Measurements from ENCODE around the gene RASAL1. TPM values are rescaled to one million over a fixed set of nuclear protein-coding genes. Genes with fewer than 3 reads are reported as not detected.

Gene RASAL1
- total RNA-seq, 4 donors from 2014 or later: 1.7 TPM; not detected in 3

GRCh38 chr12:113056381-113056630 is 79.3 kb downstream of the RASAL1 start:
- Histone ChIP-seq H3K27me3 (peaks cover 89% of the 10 kb centered on the region), H3K36me3 (no peaks in the 10 kb centered on the region), H3K4me3 (peak overlapping the region in 1 of 2 donors; percentile 56), H3K9me3 (no peaks in the 10 kb centered on the region), H3K27ac (peak overlapping the region in 1 of 4 donors; percentile 67), H3K4me1 (peaks cover 0 to 13% (median 10%) of the 10 kb centered on the region in 3 donors)
- no peak for ATAC-seq
- no CpG with 5 or more reads among the region's 8 CpGs for WGBS, 2 donors (ENCODE audit: low coverage in 1 of 2)
- TF ChIP-seq EP300 (IDR thresholded peaks at IDR 0.05): no peak
- TF ChIP-seq POLR2A (IDR thresholded peaks at IDR 0.05): no peak
- no peak for TF ChIP-seq POLR2AphosphoS5 (IDR thresholded peaks at IDR 0.05)

GRCh38 chr12:113055594-113056380 is 79.8 kb downstream of the RASAL1 start:
- peaks cover 0 to 13% (median 10%) of the 10 kb centered on the region in 3 donors for H3K4me1 ChIP-seq
- no peaks in the 10 kb centered on the region for H3K36me3 ChIP-seq
- no peaks in the 10 kb centered on the region for H3K9me3 ChIP-seq
- peaks cover 90% of the 10 kb centered on the region for H3K27me3 ChIP-seq
- no peak for ATAC-seq
- H3K4me3 ChIP-seq: peak overlapping the region in 1 of 2 donors; percentile 56
- no peak overlapping the region for H3K27ac ChIP-seq
- no peak for TF ChIP-seq POLR2A (IDR thresholded peaks at IDR 0.05)
- TF ChIP-seq, protein P1, sequence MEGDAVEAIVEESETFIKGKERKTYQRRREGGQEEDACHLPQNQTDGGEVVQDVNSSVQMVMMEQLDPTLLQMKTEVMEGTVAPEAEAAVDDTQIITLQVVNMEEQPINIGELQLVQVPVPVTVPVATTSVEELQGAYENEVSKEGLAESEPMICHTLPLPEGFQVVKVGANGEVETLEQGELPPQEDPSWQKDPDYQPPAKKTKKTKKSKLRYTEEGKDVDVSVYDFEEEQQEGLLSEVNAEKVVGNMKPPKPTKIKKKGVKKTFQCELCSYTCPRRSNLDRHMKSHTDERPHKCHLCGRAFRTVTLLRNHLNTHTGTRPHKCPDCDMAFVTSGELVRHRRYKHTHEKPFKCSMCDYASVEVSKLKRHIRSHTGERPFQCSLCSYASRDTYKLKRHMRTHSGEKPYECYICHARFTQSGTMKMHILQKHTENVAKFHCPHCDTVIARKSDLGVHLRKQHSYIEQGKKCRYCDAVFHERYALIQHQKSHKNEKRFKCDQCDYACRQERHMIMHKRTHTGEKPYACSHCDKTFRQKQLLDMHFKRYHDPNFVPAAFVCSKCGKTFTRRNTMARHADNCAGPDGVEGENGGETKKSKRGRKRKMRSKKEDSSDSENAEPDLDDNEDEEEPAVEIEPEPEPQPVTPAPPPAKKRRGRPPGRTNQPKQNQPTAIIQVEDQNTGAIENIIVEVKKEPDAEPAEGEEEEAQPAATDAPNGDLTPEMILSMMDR (IDR thresholded peaks at IDR 0.05): no peak
- TF ChIP-seq POLR2AphosphoS5 (IDR thresholded peaks at IDR 0.05): no peak
- TF ChIP-seq EP300 (IDR thresholded peaks at IDR 0.05): no peak
- WGBS, 2 donors (ENCODE audit: low coverage in 1 of 2): 43 to 61% methylated on average over 1 to 3 of the region's 13 CpGs

- Histone ChIP-seq H3K4me3 (no peak overlapping the region), H3K27me3 (peaks cover 86% of the 10 kb centered on the region), H3K9me3 (no peaks in the 10 kb centered on the region), H3K27ac (no peak overlapping the region), H3K4me1 (peaks cover 0 to 13% (median 10%) of the 10 kb centered on the region in 3 donors), H3K36me3 (no peaks in the 10 kb centered on the region)
- TF ChIP-seq POLR2A (IDR thresholded peaks at IDR 0.05) (no peak), POLR2AphosphoS5 (IDR thresholded peaks at IDR 0.05) (no peak), EP300 (IDR thresholded peaks at IDR 0.05) (no peak)
- TF ChIP-seq, protein P1 (IDR thresholded peaks at IDR 0.05): no peak
- WGBS, 2 donors (ENCODE audit: low coverage in 1 of 2): 56 to 65% methylated on average over 3 to 4 of the region's 4 CpGs
- ATAC-seq: no peak
Observed at GRCh38 chr12:113054948-113055486, 80.5 kb downstream of the RASAL1 start.

DNA sequence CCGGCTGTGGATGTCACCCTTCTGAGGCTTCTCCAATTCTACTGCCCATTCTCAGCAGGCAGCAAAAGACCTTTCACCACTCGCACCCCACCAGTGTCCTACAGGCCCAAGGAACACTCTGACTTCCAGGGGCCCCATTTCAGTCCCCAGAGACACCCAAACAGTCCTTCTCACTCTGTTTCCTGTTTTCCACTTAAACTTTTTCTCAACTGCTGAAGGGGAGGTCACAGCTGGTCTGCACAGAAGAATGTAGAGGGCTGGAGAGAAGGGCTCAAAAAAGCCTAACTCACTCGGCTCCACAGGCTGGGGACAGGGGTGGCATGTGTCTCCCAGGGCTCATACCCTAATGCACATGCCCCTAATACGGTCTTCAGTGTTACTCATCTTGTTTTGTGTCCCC is 83.2 kb downstream of the RASAL1 start:
- H3K4me1 ChIP-seq: peaks cover 0 to 11% (median 10%) of the 10 kb centered on the region in 3 donors
- H3K27me3 ChIP-seq: peaks cover 76% of the 10 kb centered on the region
- TF ChIP-seq, protein P1 (IDR thresholded peaks at IDR 0.05): no peak
- no peak for TF ChIP-seq POLR2A (IDR thresholded peaks at IDR 0.05)
- no peak for TF ChIP-seq EP300 (IDR thresholded peaks at IDR 0.05)
- no peak for TF ChIP-seq POLR2AphosphoS5 (IDR thresholded peaks at IDR 0.05)

DNA sequence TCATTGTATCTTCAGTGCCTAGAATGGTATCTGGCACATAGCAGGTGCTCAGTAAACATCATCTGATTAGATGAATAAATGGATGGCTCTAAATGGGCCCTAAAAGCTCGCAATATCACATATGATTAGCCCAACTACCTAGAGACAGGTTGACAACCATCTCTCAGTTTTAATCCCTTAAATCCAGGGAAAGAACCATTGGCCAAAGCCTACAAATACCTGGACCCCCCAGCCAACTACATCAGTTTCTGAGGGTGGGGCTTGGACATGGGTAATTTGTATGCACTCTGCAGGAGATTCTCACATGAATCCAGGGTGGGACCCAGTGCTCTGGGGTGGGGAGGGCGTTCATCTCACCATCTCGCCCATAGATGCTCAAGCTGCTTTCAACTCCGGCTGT is 83.8 kb downstream of the RASAL1 start:
- H3K27me3 ChIP-seq: peaks cover 71% of the 10 kb centered on the region
- WGBS, 2 donors (ENCODE audit: low coverage in 1 of 2): 82 to 83% methylated on average over 2 to 4 of the region's 4 CpGs
- H3K4me1 ChIP-seq: peaks cover 0 to 6% (median 5%) of the 10 kb centered on the region in 3 donors
- no peaks in the 10 kb centered on the region for H3K36me3 ChIP-seq
- no peak for ATAC-seq
- no peak overlapping the region for H3K27ac ChIP-seq
- H3K9me3 ChIP-seq: no peaks in the 10 kb centered on the region
- H3K4me3 ChIP-seq: no peak overlapping the region
- TF ChIP-seq POLR2A (IDR thresholded peaks at IDR 0.05) (no peak), POLR2AphosphoS5 (IDR thresholded peaks at IDR 0.05) (no peak), EP300 (IDR thresholded peaks at IDR 0.05) (no peak)
- TF ChIP-seq, protein P1 (IDR thresholded peaks at IDR 0.05): no peak

More for the DNA sequence above, 83.2 kb downstream of the RASAL1 start:
- H3K27ac ChIP-seq: no peak overlapping the region
- 57 to 63% methylated on average over 2 to 4 of the region's 4 CpGs for WGBS, 2 donors (ENCODE audit: low coverage in 1 of 2)
- no peak for ATAC-seq
- H3K36me3 ChIP-seq: no peaks in the 10 kb centered on the region
- H3K4me3 ChIP-seq: no peak overlapping the region
- no peaks in the 10 kb centered on the region for H3K9me3 ChIP-seq
